ENCODE measurements around the gene RPS14. TPM values are rescaled to one million over a fixed set of nuclear protein-coding genes. Genes with fewer than 3 reads are reported as not detected.

The RPS14 gene
- total and polyA plus RNA-seq, 2 of the 4 experiments (the other 2 are of a cell fraction), result 6,296 to 7,310 TPM

DNA sequence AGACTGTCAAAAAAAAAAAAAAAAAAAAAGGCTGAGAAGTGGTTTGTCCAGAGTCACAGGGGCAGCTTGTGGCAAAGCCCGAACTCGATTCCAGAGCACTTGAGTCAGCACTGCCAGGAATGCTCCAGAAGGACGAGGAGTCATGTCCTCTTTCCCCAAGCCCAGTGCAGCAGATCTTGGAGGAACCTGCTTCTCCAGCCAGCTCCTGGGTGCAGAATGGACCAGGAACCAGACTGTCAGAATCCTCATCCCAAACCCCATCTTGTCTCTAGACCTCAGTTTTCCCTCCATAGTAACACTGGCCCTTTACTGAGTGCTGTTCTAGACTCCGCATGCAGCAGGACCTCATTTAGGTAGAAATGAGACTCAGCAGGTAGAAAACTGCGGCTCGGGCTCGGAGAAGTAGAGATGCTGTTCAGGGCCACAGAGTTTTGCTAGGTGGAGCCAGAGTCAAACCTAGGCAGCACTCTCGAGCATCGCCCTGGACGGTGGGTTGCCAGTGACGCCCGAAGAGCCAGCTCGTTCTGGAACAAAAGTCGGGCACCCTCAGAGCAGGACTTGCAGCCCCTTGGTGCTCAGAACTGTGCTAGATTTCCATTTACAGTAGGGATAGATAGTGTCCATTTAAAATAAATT is 52.3 kb downstream of the RPS14 start:
- Histone ChIP-seq H3K9ac (ENCODE audit: low read depth, low read length) (no peak overlapping the region), H2BK20ac (ENCODE audit: low read depth, low read length) (peak overlapping the region; percentile 76), H3K4me2 (ENCODE audit: low read depth, low read length) (no peak overlapping the region), H3K27ac (ENCODE audit: insufficient read depth, low read length) (no peak overlapping the region), H3K4me1 (ENCODE audit: control insufficient read depth, insufficient read depth, low read length) (peaks cover 19% of the 10 kb centered on the region), H3K4ac (ENCODE audit: low read depth, low read length) (peak overlapping the region; percentile 45), H2BK120ac (ENCODE audit: low read depth, low read length) (peak overlapping the region; percentile 39), H2AK9ac (replicated peaks; ENCODE audit: low read depth, low read length, poor library complexity) (peak overlapping the region; percentile 83), H3K4me3 (ENCODE audit: insufficient read depth, low read depth, low read length) (no peak overlapping the region), H2BK15ac (ENCODE audit: low read depth, low read length) (no peak overlapping the region), H2BK5ac (ENCODE audit: low read depth, low read length, poor library complexity, severe bottlenecking) (no peak overlapping the region), H3K14ac (replicated peaks; ENCODE audit: low read depth, low read length) (no peak overlapping the region), H3K36me3 (ENCODE audit: control insufficient read depth, insufficient read depth, low read length) (peaks cover 43% of the 10 kb centered on the region), H3K27me3 (ENCODE audit: control insufficient read depth, insufficient read depth, low read length) (no peaks in the 10 kb centered on the region), H2AK5ac (ENCODE audit: low read depth, low read length) (peak overlapping the region; percentile 78; the same call in 1 of the 2 replicates), H3K18ac (ENCODE audit: low read depth, low read length) (peak overlapping the region; percentile 8; the same call in 1 of the 2 replicates), H3K56ac (ENCODE audit: extremely low read depth, insufficient read depth, low read length) (no peak overlapping the region), H3K79me1 (ENCODE audit: low read depth in 1 of 2, low read length in 2 of 2) (peaks cover 0 to 15% of the 10 kb centered on the region in 2 experiments; a peak in 1 of 4 replicates), H4K8ac (ENCODE audit: low read depth in 2 of 2, low read length in 2 of 2) (peak overlapping the region in 1 of 2 experiments; percentile 5; a peak in 1 of 4 replicates), H4K20me1 (ENCODE audit: insufficient read depth, low read length) (peaks cover 7% of the 10 kb centered on the region; the same call in 1 of the 2 replicates), H4K91ac (ENCODE audit: insufficient read depth, low read depth, low read length) (peak overlapping the region; percentile 45), H3K9me1 (ENCODE audit: insufficient read depth, low read length) (peaks cover 32% of the 10 kb centered on the region), H3K23ac (ENCODE audit: low read depth, low read length) (no peak overlapping the region), H3K9me3 (ENCODE audit: control insufficient read depth, insufficient read depth, low read length) (no peaks in the 10 kb centered on the region), H4K5ac (ENCODE audit: low read depth, low read length) (peak overlapping the region; percentile 37; the same call in 1 of the 2 replicates), H2AFZ (replicated peaks; ENCODE audit: low read length, poor library complexity) (peak overlapping the region; percentile 26)
- ChIA-PET CTCF (no interaction called here), POLR2A (ENCODE audit: unreplicated experiment) (interaction anchor here (0.5 to 0.6 kb wide), 4 partner anchors 13 to 58 kb away, joined by 4 to 12 read pairs (median 7); no protein-coding TSS in a partner anchor)
- WGBS, 2 experiments (ENCODE audit: extremely low coverage in 2 of 2, insufficient read length in 1 of 2), result 73% methylated on average over 7 of the region's 14 CpGs; no CpG with 5 or more reads in 1 of the 2 experiments
- BruUV-seq (replicated peaks), result no TSS peak
- intact Hi-C loops (cut with micrococcal nuclease), result loop anchor here (5.0 kb wide), 1 partner anchor 35 kb away; no protein-coding TSS in a partner anchor
- DNase-seq (peak; percentile 86), ATAC-seq (ENCODE audit: low read depth) (peak; percentile 44)
- dilution Hi-C loops (cut with HindIII; ENCODE audit: low sequenced_read_pairs, unreplicated experiment), result no loop called here
- in situ Hi-C loops (cut with MboI; ENCODE audit: low sequenced_read_pairs), result no loop called here
- TF ChIP-seq FOS (IDR thresholded peaks at IDR 0.05; ENCODE audit: low read depth, low read length), result 0 out of 2 replicates have a peak, but pooled peaks have one; percentile 5
- TF ChIP-seq, protein P1, sequence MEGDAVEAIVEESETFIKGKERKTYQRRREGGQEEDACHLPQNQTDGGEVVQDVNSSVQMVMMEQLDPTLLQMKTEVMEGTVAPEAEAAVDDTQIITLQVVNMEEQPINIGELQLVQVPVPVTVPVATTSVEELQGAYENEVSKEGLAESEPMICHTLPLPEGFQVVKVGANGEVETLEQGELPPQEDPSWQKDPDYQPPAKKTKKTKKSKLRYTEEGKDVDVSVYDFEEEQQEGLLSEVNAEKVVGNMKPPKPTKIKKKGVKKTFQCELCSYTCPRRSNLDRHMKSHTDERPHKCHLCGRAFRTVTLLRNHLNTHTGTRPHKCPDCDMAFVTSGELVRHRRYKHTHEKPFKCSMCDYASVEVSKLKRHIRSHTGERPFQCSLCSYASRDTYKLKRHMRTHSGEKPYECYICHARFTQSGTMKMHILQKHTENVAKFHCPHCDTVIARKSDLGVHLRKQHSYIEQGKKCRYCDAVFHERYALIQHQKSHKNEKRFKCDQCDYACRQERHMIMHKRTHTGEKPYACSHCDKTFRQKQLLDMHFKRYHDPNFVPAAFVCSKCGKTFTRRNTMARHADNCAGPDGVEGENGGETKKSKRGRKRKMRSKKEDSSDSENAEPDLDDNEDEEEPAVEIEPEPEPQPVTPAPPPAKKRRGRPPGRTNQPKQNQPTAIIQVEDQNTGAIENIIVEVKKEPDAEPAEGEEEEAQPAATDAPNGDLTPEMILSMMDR (conservative IDR thresholded peaks at IDR 0.05; ENCODE audit: low read depth, low read length), result no peak
- TF ChIP-seq NFE2L2 (IDR thresholded peaks at IDR 0.05; ENCODE audit: low read depth, low read length), result no peak
- TF ChIP-seq RFX5 (IDR thresholded peaks at IDR 0.05; ENCODE audit: low read depth, low read length), result no peak
- no peak for TF ChIP-seq MXI1 (IDR thresholded peaks at IDR 0.05; ENCODE audit: borderline replicate concordance, low read depth, low read length)
- TF ChIP-seq CHD1 (IDR thresholded peaks at IDR 0.05; ENCODE audit: low read depth, low read length), result no peak
